ENCODE measurements around the gene PLEKHA1. TPM values are rescaled to one million over a fixed set of nuclear protein-coding genes. Genes with fewer than 3 reads are reported as not detected.

The PLEKHA1 gene
- total and polyA plus RNA-seq, 2 of the 4 experiments (the other 2 are of a cell fraction): 7.2 to 9.5 TPM

GRCh38 chr10:122390679-122391078 lies 16.2 kb downstream of the PLEKHA1 start:
- ChIA-PET CTCF (interaction anchor here (0.7 kb wide), 1 partner anchor 23 kb away, joined by 3 read pairs; no protein-coding TSS in a partner anchor), POLR2A (ENCODE audit: unreplicated experiment) (no interaction called here)
- Histone ChIP-seq H2BK120ac (ENCODE audit: low read depth, low read length) (no peak overlapping the region), H3K9me3 (ENCODE audit: control insufficient read depth, insufficient read depth, low read length) (no peaks in the 10 kb centered on the region), H3K9ac (ENCODE audit: low read depth, low read length) (no peak overlapping the region), H3K4me1 (ENCODE audit: control insufficient read depth, insufficient read depth, low read length) (no peaks in the 10 kb centered on the region), H2AK5ac (ENCODE audit: low read depth, low read length) (no peak overlapping the region), H2AFZ (replicated peaks; ENCODE audit: low read length, poor library complexity) (no peak overlapping the region), H4K8ac (ENCODE audit: low read depth in 2 of 2, low read length in 2 of 2) (no peak overlapping the region), H2AK9ac (replicated peaks; ENCODE audit: low read depth, low read length, poor library complexity) (no peak overlapping the region), H3K27me3 (ENCODE audit: control insufficient read depth, insufficient read depth, low read length) (no peaks in the 10 kb centered on the region), H3K23ac (ENCODE audit: low read depth, low read length) (no peak overlapping the region), H3K14ac (replicated peaks; ENCODE audit: low read depth, low read length) (no peak overlapping the region), H3K9me1 (ENCODE audit: insufficient read depth, low read length) (no peaks in the 10 kb centered on the region; the same call in 1 of the 2 replicates), H4K91ac (ENCODE audit: insufficient read depth, low read depth, low read length) (no peak overlapping the region), H3K4ac (ENCODE audit: low read depth, low read length) (no peak overlapping the region), H3K27ac (ENCODE audit: insufficient read depth, low read length) (no peak overlapping the region), H2BK15ac (ENCODE audit: low read depth, low read length) (no peak overlapping the region), H4K20me1 (ENCODE audit: insufficient read depth, low read length) (peaks cover 3% of the 10 kb centered on the region; the same call in 1 of the 2 replicates), H3K56ac (ENCODE audit: extremely low read depth, insufficient read depth, low read length) (no peak overlapping the region), H3K4me3 (ENCODE audit: insufficient read depth, low read depth, low read length) (no peak overlapping the region), H2BK20ac (ENCODE audit: low read depth, low read length) (no peak overlapping the region), H4K5ac (ENCODE audit: low read depth, low read length) (no peak overlapping the region), H3K18ac (ENCODE audit: low read depth, low read length) (no peak overlapping the region), H3K4me2 (ENCODE audit: low read depth, low read length) (no peak overlapping the region), H3K79me1 (ENCODE audit: low read depth in 1 of 2, low read length in 2 of 2) (peaks cover 8 to 11% of the 10 kb centered on the region in 2 experiments; a peak in 3 of 4 replicates), H3K36me3 (ENCODE audit: control insufficient read depth, insufficient read depth, low read length) (no peaks in the 10 kb centered on the region), H2BK5ac (ENCODE audit: low read depth, low read length, poor library complexity, severe bottlenecking) (no peak overlapping the region)
- WGBS, 2 experiments (ENCODE audit: extremely low coverage in 2 of 2, insufficient read length in 1 of 2): no CpG with 5 or more reads among the region's 3 CpGs
- in situ Hi-C loops (cut with MboI; ENCODE audit: low sequenced_read_pairs) (no loop called here), intact Hi-C loops (cut with micrococcal nuclease) (no loop called here), dilution Hi-C loops (cut with HindIII; ENCODE audit: low sequenced_read_pairs, unreplicated experiment) (no loop called here)
- no peak for ATAC-seq (ENCODE audit: low read depth)
- TF ChIP-seq RAD21 (IDR thresholded peaks at IDR 0.05; ENCODE audit: low read length): no peak
- TF ChIP-seq CHD1 (IDR thresholded peaks at IDR 0.05; ENCODE audit: low read depth, low read length): no peak
- no peak for TF ChIP-seq NFE2L2 (IDR thresholded peaks at IDR 0.05; ENCODE audit: low read depth, low read length)
- TF ChIP-seq MXI1 (IDR thresholded peaks at IDR 0.05; ENCODE audit: borderline replicate concordance, low read depth, low read length): no peak
- no peak for TF ChIP-seq ELK1 (IDR thresholded peaks at IDR 0.05; ENCODE audit: borderline replicate concordance, low read depth, low read length)
- no peak for TF ChIP-seq FOS (IDR thresholded peaks at IDR 0.05; ENCODE audit: low read depth, low read length)
- no TSS peak for BruUV-seq (replicated peaks)
- no peak for DNase-seq
